HCT116 (cell line): ENCODE measurements around the gene C8A. TPM values are rescaled to one million over a fixed set of nuclear protein-coding genes. Genes with fewer than 3 reads are reported as not detected.

ENCODE experiments used
- ATAC-seq: fragments of 200-7000 bp; cut with Tn5 transposase; 2 replicates; pipeline ENCODE4 v1.9.1; 2020; ENCODE audit warnings: mild to moderate bottlenecking, moderate library complexity
- BruUV-seq: library from RNA; stranded (reverse); fragments of 400-500 nt; replicated peaks from 2 replicates; lab custom pipeline; 2021; lab: Mats Ljungman, UMichigan
- CTCF ChIA-PET: fragments of 300-600 bp; sonication (Branson Sonifier 250); formaldehyde crosslinking; loops from one replicate; lab custom pipeline; 2021; ENCODE audit warnings: antibody characterized with exemption; lab: Charles Lee
- POLR2A ChIA-PET: fragments of 300-600, 350-600 bp; sonication (Branson Sonifier 250); formaldehyde crosslinking; loops from one replicate; lab custom pipeline; 2021; ENCODE audit warnings: antibody characterized with exemption; lab: Charles Lee
- RAD21 ChIA-PET, 2 experiments: fragments of 300-600 bp; sonication (Branson Sonifier 250); formaldehyde crosslinking; loops; one replicate each; lab custom pipeline; 2023; ENCODE audit warnings: low total read pairs in 2 of 2; ENCODE audit not compliant: uncharacterized antibody in 2 of 2, unreplicated experiment in 2 of 2, low non-redundant PET in 1 of 2; lab: Charles Lee
- DNase-seq: peaks from one replicate; pipeline ENCODE4 v3.0.0-alpha.2; 2010; ENCODE audit warnings: low read depth, low spot score
- H2AFZ ChIP-seq: fragments of 200-600 bp; shearing (Covaris generic), sonication (generic); 2 replicates; pipeline ENCODE4 v1.6.1; 2017; ENCODE audit warnings: low read depth, mixed run types, mixed read lengths, antibody characterized with exemption, low read length; ENCODE audit not compliant: poor library complexity, severe bottlenecking
- H3K27ac ChIP-seq: 2 replicates; pipeline ENCODE4 v1.5.1; 2012; ENCODE audit warnings: low read depth, low read length
- H3K27me3 ChIP-seq: fragments of 200-600 bp; sonication (generic); 2 replicates; pipeline ENCODE4 v1.6.1; 2016; ENCODE audit warnings: mixed run types, low read length, mixed read lengths; ENCODE audit not compliant: insufficient read depth
- H3K36me3 ChIP-seq, 2 experiments: fragments of 200-500 bp in 1 of 2; fragments of 200-600 bp in 1 of 2; sonication (Bioruptor generic) in 1 of 2; sonication (generic) in 1 of 2; 2 replicates each; pipeline versions ENCODE4 v1.5.1 to v1.6.1; 2014 to 2016; ENCODE audit warnings: low read length in 2 of 2, inconsistent platforms in 1 of 2, mixed read lengths in 1 of 2, mixed run types in 1 of 2; ENCODE audit not compliant: insufficient read depth in 2 of 2, control insufficient read depth in 1 of 2
- H3K4me1 ChIP-seq, 2 experiments: fragments of 200-600 bp in 1 of 2; sonication (generic) in 1 of 2; 2 replicates each; pipeline versions ENCODE4 v1.5.1 to v1.6.1; 2012 to 2017; ENCODE audit warnings: low read length in 2 of 2, inconsistent platforms in 1 of 2, mild to moderate bottlenecking in 1 of 2, mixed read lengths in 1 of 2, mixed run types in 1 of 2, moderate library complexity in 1 of 2; ENCODE audit not compliant: insufficient read depth in 2 of 2, control insufficient read depth in 1 of 2
- H3K4me2 ChIP-seq: fragments of 200-600 bp; sonication (generic); 2 replicates; pipeline ENCODE4 v1.6.1; 2017; ENCODE audit warnings: mixed run types, low read length, mixed read lengths
- H3K4me3 ChIP-seq, 2 experiments: fragments of 200-600 bp in 1 of 2; sonication (generic) in 1 of 2; replicated peaks in 1 of 2; 2 replicates each; pipeline ENCODE4 v1.5.1; 2011 to 2016; ENCODE audit warnings: low read length in 2 of 2, control low read depth in 1 of 2, low read depth in 1 of 2, mild to moderate bottlenecking in 1 of 2, mixed read lengths in 1 of 2, mixed run types in 1 of 2
- H3K79me2 ChIP-seq: fragments of 200-600 bp; sonication (generic); 2 replicates; pipeline ENCODE4 v1.6.1; 2017; ENCODE audit warnings: mild to moderate bottlenecking, mixed run types, low read length, moderate library complexity, mixed read lengths; ENCODE audit not compliant: insufficient read depth
- H3K9ac ChIP-seq: fragments of 200-600 bp; sonication (generic); 2 replicates; pipeline ENCODE4 v1.6.1; 2016; ENCODE audit warnings: low read length, mixed read lengths
- H3K9me2 ChIP-seq: fragments of 200-600 bp; sonication (generic), shearing (Covaris generic); 2 replicates; pipeline ENCODE4 v1.6.1; 2017; ENCODE audit warnings: mixed run types, mild to moderate bottlenecking, moderate library complexity; ENCODE audit not compliant: insufficient read depth
- H3K9me3 ChIP-seq, 2 experiments: fragments of 200-500 bp in 1 of 2; fragments of 200-600 bp in 1 of 2; sonication (Bioruptor generic) in 1 of 2; sonication (generic) in 1 of 2; 2 replicates each; pipeline ENCODE4 v1.6.1; 2014 to 2017; ENCODE audit warnings: low read length in 2 of 2, mixed read lengths in 2 of 2, inconsistent platforms in 1 of 2, low read depth in 1 of 2, mild to moderate bottlenecking in 1 of 2, mixed run types in 1 of 2, moderate library complexity in 1 of 2; ENCODE audit not compliant: control insufficient read depth in 1 of 2, insufficient read depth in 1 of 2
- H4K20me1 ChIP-seq: fragments of 200-600 bp; sonication (generic), shearing (Covaris generic); 2 replicates; pipeline ENCODE4 v1.6.1; 2017; ENCODE audit warnings: mixed run types, mild to moderate bottlenecking, moderate library complexity; ENCODE audit not compliant: insufficient read depth
- CBX3 ChIP-seq: IDR thresholded peaks from 2 replicates; pipeline ENCODE4 v1.6.1; 2012; ENCODE audit warnings: low read depth
- EGR1 ChIP-seq: IDR thresholded peaks from 2 replicates; pipeline ENCODE4 v1.6.1; 2012; ENCODE audit warnings: low read depth
- ELF1 ChIP-seq: IDR thresholded peaks from 2 replicates; pipeline ENCODE4 v1.6.1; 2012; ENCODE audit warnings: low read depth, borderline replicate concordance
- EZH2 ChIP-seq: fragments of 200-600 bp; sonication (generic); IDR thresholded peaks from 2 replicates; pipeline ENCODE4 v1.6.1; 2017; ENCODE audit warnings: antibody characterized with exemption, mixed run types
- EZH2phosphoT487 ChIP-seq: fragments of 200-600 bp; IDR thresholded peaks from 2 replicates; pipeline ENCODE4 v1.6.1; 2018; ENCODE audit warnings: antibody characterized with exemption, borderline replicate concordance
- FOSL1 ChIP-seq: IDR thresholded peaks from 2 replicates; pipeline ENCODE4 v1.6.1; 2012; ENCODE audit warnings: low read depth
- JUND ChIP-seq: IDR thresholded peaks from 2 replicates; pipeline ENCODE4 v1.6.1; 2012
- POLR2AphosphoS5 ChIP-seq: IDR thresholded peaks from 2 replicates; pipeline ENCODE4 v1.6.1; 2011; ENCODE audit warnings: mild to moderate bottlenecking, low read depth, low read length, moderate library complexity
- RAD21 ChIP-seq: IDR thresholded peaks from 2 replicates; pipeline ENCODE4 v1.6.1; 2012; ENCODE audit warnings: low read depth, mild to moderate bottlenecking
- SIN3A ChIP-seq: IDR thresholded peaks from 2 replicates; pipeline ENCODE4 v1.6.1; 2012; ENCODE audit warnings: low read depth
- SP1 ChIP-seq: IDR thresholded peaks from 2 replicates; pipeline ENCODE4 v1.6.1; 2012; ENCODE audit warnings: low read depth
- SRF ChIP-seq: IDR thresholded peaks from 2 replicates; pipeline ENCODE4 v1.6.1; 2012; ENCODE audit warnings: low read depth
- TCF7L2 ChIP-seq: IDR thresholded peaks from 2 replicates; pipeline ENCODE4 v1.7.0; 2011; ENCODE audit warnings: borderline replicate concordance, inconsistent platforms; ENCODE audit not compliant: insufficient read depth, insufficient read length; ENCODE audit errors: extremely low read depth
- YY1 ChIP-seq: IDR thresholded peaks from 2 replicates; pipeline ENCODE4 v1.6.1; 2011; ENCODE audit warnings: low read length, low read depth, moderate library complexity, mild to moderate bottlenecking; ENCODE audit not compliant: insufficient replicate concordance; ENCODE audit errors: extremely low read depth
- ZFX ChIP-seq: fragments of 450-650 bp; IDR thresholded peaks from 2 replicates; pipeline ENCODE4 v1.6.1; 2017
- ZNF274 ChIP-seq: fragments of 200-500 bp; sonication (Bioruptor generic); IDR thresholded peaks from 2 replicates; pipeline ENCODE4 v1.6.1; 2014; ENCODE audit warnings: mild to moderate bottlenecking, low read depth, low read length, inconsistent platforms
- intact Hi-C: fragments of 100-400 bp; cut with micrococcal nuclease; formaldehyde crosslinking; loops from 2 replicates; pipeline ENCODE4 v1.10.0; 2022
- total RNA-seq: library from RNA; stranded (reverse); gene quantifications from one replicate; pipeline ENCODE4 v1.2.1, GENCODE V29; 2021; ENCODE audit not compliant: unreplicated experiment
- TF ChIP-seq, protein P1 (sequence below): IDR thresholded peaks from 2 replicates; pipeline ENCODE4 v1.6.1; 2012
- TF ChIP-seq, protein P2 (sequence below): IDR thresholded peaks from 2 replicates; pipeline ENCODE4 v1.6.1; 2012
- TF ChIP-seq, protein P3 (sequence below): IDR thresholded peaks from 2 replicates; pipeline ENCODE4 v1.6.1; 2011; ENCODE audit warnings: mild to moderate bottlenecking, low read length, moderate library complexity; ENCODE audit not compliant: insufficient replicate concordance; ENCODE audit errors: extremely low read depth
- TF ChIP-seq, protein P4 (sequence below), 3 experiments: fragments of 200-600 bp in 1 of 3; sonication (generic) in 1 of 3; IDR thresholded peaks in 2 of 3; conservative IDR thresholded peaks in 1 of 3; 2 replicates each; pipeline ENCODE4 v1.5.1; 2012 to 2017; ENCODE audit warnings: low read depth in 2 of 3, low read length in 2 of 3, antibody characterized with exemption in 1 of 3, borderline replicate concordance in 1 of 3, control low read depth in 1 of 3, mild to moderate bottlenecking in 1 of 3, mixed read lengths in 1 of 3, mixed run types in 1 of 3, moderate library complexity in 1 of 3; ENCODE audit not compliant: insufficient read depth in 1 of 3

C8A gene
- total RNA-seq, 1 experiment from 2014 or later = 0.10 TPM

DNA sequence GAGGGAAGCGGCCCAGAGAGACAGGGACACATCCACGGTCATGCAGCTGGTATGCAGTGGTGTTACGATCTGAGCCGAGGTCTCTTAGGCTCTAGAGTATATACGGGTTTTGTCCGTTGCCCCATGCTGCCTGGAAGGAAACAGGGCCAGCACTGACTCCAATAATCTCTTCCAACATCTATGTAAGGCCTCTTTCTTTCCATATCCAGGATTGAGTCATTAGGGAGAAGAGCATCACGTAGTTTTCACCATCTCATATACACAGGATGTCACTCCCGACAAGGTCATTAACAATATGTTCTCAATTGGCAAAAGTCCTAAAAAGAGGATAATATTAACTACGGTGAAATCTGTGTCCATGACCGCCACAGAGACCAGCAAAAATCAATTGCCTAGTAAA, 106.8 kb downstream of the C8A start:
- Histone ChIP-seq H2AFZ (no peak overlapping the region), H3K27me3 (peaks cover 34% of the 10 kb centered on the region; the same call in 1 of the 2 replicates)
- intact Hi-C loops = loop anchor here (10.0 kb wide), 1 partner anchor 1677 kb away; no protein-coding TSS in a partner anchor

More for the DNA sequence above, 106.8 kb downstream of the C8A start:
- Histone ChIP-seq H4K20me1 (no peaks in the 10 kb centered on the region), H3K4me1 (no peaks in the 10 kb centered on the region), H3K9ac (no peak overlapping the region), H3K4me2 (no peak overlapping the region), H3K79me2 (no peaks in the 10 kb centered on the region), H3K27ac (no peak overlapping the region), H3K9me3 (no peaks in the 10 kb centered on the region), H3K9me2 (no peaks in the 10 kb centered on the region), H3K36me3 (no peaks in the 10 kb centered on the region), H3K4me3 (no peak overlapping the region)
- CTCF ChIA-PET = no interaction called here
- POLR2A ChIA-PET = no interaction called here
- RAD21 ChIA-PET = no interaction called here
- DNase-seq = no peak
- TF ChIP-seq SP1 (no peak), EZH2 (no peak), EGR1 (no peak), CBX3 (no peak), ZNF274 (no peak), ZFX (no peak), SRF (no peak), SIN3A (no peak), ELF1 (no peak), EZH2phosphoT487 (no peak), RAD21 (no peak), FOSL1 (no peak), TCF7L2 (no peak), YY1 (no peak), POLR2AphosphoS5 (no peak), JUND (no peak)
- TF ChIP-seq, protein P1, sequence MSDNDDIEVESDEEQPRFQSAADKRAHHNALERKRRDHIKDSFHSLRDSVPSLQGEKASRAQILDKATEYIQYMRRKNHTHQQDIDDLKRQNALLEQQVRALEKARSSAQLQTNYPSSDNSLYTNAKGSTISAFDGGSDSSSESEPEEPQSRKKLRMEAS = no peak
- TF ChIP-seq, protein P2, sequence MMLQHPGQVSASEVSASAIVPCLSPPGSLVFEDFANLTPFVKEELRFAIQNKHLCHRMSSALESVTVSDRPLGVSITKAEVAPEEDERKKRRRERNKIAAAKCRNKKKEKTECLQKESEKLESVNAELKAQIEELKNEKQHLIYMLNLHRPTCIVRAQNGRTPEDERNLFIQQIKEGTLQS = no peak
- TF ChIP-seq, protein P3, sequence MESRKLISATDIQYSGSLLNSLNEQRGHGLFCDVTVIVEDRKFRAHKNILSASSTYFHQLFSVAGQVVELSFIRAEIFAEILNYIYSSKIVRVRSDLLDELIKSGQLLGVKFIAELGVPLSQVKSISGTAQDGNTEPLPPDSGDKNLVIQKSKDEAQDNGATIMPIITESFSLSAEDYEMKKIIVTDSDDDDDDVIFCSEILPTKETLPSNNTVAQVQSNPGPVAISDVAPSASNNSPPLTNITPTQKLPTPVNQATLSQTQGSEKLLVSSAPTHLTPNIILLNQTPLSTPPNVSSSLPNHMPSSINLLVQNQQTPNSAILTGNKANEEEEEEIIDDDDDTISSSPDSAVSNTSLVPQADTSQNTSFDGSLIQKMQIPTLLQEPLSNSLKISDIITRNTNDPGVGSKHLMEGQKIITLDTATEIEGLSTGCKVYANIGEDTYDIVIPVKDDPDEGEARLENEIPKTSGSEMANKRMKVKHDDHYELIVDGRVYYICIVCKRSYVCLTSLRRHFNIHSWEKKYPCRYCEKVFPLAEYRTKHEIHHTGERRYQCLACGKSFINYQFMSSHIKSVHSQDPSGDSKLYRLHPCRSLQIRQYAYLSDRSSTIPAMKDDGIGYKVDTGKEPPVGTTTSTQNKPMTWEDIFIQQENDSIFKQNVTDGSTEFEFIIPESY = no peak
- TF ChIP-seq, protein P4, sequence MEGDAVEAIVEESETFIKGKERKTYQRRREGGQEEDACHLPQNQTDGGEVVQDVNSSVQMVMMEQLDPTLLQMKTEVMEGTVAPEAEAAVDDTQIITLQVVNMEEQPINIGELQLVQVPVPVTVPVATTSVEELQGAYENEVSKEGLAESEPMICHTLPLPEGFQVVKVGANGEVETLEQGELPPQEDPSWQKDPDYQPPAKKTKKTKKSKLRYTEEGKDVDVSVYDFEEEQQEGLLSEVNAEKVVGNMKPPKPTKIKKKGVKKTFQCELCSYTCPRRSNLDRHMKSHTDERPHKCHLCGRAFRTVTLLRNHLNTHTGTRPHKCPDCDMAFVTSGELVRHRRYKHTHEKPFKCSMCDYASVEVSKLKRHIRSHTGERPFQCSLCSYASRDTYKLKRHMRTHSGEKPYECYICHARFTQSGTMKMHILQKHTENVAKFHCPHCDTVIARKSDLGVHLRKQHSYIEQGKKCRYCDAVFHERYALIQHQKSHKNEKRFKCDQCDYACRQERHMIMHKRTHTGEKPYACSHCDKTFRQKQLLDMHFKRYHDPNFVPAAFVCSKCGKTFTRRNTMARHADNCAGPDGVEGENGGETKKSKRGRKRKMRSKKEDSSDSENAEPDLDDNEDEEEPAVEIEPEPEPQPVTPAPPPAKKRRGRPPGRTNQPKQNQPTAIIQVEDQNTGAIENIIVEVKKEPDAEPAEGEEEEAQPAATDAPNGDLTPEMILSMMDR (IDR thresholded peaks at IDR 0.05 in 2 of 3, conservative IDR thresholded peaks at IDR 0.05 in 1 of 3; ENCODE audit: borderline replicate concordance in 1 of 3, insufficient read depth in 1 of 3, low read depth in 2 of 3, low read length in 2 of 3) = no peak
- no TSS peak for BruUV-seq
- no peak for ATAC-seq
